PC-3 (cell line): Measurements from ENCODE around the gene IL4I1.

Source experiments
- EZH2phosphoT487 ChIP-seq: fragments of 300-600 bp; sonication (generic); IDR thresholded peaks from 2 replicates; pipeline ENCODE4 v1.6.1; 2018; ENCODE audit warnings: mild to moderate bottlenecking, antibody characterized with exemption, low read length, borderline replicate concordance
- TF ChIP-seq, protein P1 (sequence below): fragments of 300-600 bp; sonication (generic); conservative IDR thresholded peaks from 2 replicates; pipeline ENCODE4 v1.5.1; 2017; ENCODE audit warnings: antibody characterized with exemption, low read depth, mild to moderate bottlenecking, low read length

DNA sequence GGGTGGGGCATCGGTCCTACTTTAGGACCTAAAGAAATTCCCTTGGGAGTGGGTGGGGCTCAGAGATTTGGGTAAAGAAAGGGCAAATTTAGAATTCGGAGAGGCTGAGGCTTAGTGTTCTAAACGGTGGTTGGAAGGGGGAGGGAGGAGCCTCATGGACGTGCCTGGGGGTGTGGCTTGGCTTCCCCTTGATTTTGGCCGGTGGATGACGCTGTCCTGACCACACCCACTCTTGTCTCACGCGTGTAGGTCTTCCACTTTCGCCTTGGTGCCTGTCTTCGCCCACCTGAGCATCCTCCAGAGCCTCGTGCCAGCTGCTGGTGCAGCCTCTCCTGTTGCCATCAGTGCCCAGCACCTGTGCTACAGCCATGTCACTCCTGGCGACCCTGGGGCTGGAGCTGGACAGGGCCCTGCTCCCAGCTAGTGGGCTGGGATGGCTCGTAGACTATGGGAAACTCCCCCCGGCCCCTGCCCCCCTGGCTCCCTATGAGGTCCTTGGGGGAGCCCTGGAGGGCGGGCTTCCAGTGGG is 33.9 kb upstream of the IL4I1 start:
- TF ChIP-seq, protein P1, sequence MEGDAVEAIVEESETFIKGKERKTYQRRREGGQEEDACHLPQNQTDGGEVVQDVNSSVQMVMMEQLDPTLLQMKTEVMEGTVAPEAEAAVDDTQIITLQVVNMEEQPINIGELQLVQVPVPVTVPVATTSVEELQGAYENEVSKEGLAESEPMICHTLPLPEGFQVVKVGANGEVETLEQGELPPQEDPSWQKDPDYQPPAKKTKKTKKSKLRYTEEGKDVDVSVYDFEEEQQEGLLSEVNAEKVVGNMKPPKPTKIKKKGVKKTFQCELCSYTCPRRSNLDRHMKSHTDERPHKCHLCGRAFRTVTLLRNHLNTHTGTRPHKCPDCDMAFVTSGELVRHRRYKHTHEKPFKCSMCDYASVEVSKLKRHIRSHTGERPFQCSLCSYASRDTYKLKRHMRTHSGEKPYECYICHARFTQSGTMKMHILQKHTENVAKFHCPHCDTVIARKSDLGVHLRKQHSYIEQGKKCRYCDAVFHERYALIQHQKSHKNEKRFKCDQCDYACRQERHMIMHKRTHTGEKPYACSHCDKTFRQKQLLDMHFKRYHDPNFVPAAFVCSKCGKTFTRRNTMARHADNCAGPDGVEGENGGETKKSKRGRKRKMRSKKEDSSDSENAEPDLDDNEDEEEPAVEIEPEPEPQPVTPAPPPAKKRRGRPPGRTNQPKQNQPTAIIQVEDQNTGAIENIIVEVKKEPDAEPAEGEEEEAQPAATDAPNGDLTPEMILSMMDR, result no peak
- TF ChIP-seq EZH2phosphoT487, result no peak
